BLaER1 treated with 17β-estradiol and CSF1 and Interleukin-3, amounts not matched to agents 10 nM and 100 nM (cell line): Measurements from ENCODE around the gene PDE4DIP.
"Not testable (repeated sequence)": the region's sequence is repeated elsewhere in the genome, so short reads cannot be mapped to it uniquely, and the experiment has no call there.

Source experiments
- H3K27ac ChIP-seq, 11 experiments: shearing (Covaris generic); formaldehyde crosslinking; 2 replicates each; pipeline ENCODE4 v1.8.1; 2022
- H3K27me3 ChIP-seq, 11 experiments: shearing (Covaris generic); formaldehyde crosslinking; 2 replicates each; pipeline ENCODE4 v1.8.1; 2022
- H3K36me3 ChIP-seq, 11 experiments: shearing (Covaris generic); formaldehyde crosslinking; 2 replicates each; pipeline ENCODE4 v1.8.1; 2022
- H3K4me1 ChIP-seq, 10 experiments: shearing (Covaris generic); formaldehyde crosslinking; 2 replicates each; pipeline ENCODE4 v1.8.1; 2022
- H3K4me2 ChIP-seq, 11 experiments: shearing (Covaris generic); formaldehyde crosslinking; 2 replicates each; pipeline ENCODE4 v1.8.1; 2022
- H3K4me3 ChIP-seq, 10 experiments: shearing (Covaris generic); formaldehyde crosslinking; 2 replicates each; pipeline ENCODE4 v1.8.1; 2022
- H3K9ac ChIP-seq, 11 experiments: shearing (Covaris generic); formaldehyde crosslinking; 2 replicates each; pipeline ENCODE4 v1.8.1; 2022
- H3K9me3 ChIP-seq, 11 experiments: shearing (Covaris generic); formaldehyde crosslinking; replicated peaks in 1 of 11; 2 replicates each; pipeline ENCODE4 v1.8.1; 2022
- H4K20me1 ChIP-seq, 11 experiments: shearing (Covaris generic); formaldehyde crosslinking; 2 replicates each; pipeline ENCODE4 v1.8.1; 2022

Gene PDE4DIP

DNA sequence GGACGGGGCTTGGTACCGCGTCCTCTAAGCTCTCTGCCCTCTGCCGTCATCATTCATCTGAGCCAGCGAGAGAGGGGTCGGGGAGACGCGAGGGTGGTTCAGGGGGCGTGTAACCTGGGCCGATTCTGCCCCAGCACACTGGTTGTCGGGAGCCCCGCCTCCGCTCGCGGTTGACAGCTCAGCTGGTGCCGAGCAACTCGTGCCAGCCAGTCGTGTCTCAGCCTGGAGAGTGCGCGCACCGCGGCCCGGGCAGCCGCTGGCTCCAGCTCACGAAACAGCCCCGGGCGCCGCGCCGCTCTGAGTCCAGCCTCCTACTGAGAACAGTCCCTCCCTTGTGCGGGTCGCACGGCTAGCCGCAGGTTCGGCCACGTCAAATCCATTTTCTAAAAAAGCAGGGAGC, at the start of gene PDE4DIP:
TSS of gene PDE4DIP (plus strand) at position 209 of the 400 bp plus-strand sequence. CDS start 347 bp downstream, outside the sequence.
- H3K36me3 ChIP-seq, H3K27me3 ChIP-seq, H3K4me1 ChIP-seq, H4K20me1 ChIP-seq, H3K9ac ChIP-seq, H3K4me2 ChIP-seq, H3K4me3 ChIP-seq, H3K27ac ChIP-seq, H3K9me3 ChIP-seq: not testable (repeated sequence)

DNA sequence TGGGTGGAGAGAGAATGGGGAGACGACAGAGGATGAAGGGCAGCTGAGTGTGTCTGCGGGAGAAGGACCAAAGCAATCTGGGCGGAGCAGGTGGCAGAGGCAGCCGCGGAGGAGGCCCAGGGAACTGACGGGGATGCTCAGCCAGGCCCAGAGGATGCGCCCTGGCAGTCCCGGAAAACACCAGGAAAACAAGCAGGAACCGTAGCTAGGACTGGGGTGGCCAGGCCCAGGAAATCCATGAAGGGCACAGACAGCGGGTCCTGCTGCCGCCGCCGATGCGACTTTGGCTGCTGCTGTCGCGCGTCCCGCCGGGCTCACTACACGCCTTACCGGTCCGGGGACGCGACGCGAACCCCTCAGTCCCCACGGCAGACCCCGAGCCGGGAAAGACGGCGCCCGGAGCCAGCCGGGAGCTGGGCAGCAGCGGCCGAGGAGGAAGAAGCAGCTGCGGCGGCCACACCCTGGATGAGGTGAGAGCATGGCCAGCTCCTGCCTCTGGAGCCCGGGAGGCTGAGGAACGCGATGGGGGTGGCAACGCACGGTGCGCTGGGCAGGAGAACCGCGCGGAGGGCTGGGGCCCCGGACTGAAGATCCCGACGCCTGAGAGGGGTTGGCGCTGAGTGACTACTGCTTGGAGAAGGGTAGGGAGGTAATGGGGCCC, 35.8 kb upstream of the PDE4DIP start:
- not testable (repeated sequence) for H3K4me1 ChIP-seq, H3K9ac ChIP-seq, H3K27ac ChIP-seq, H3K4me3 ChIP-seq, H3K9me3 ChIP-seq, H3K27me3 ChIP-seq, H3K36me3 ChIP-seq, H4K20me1 ChIP-seq, H3K4me2 ChIP-seq

DNA sequence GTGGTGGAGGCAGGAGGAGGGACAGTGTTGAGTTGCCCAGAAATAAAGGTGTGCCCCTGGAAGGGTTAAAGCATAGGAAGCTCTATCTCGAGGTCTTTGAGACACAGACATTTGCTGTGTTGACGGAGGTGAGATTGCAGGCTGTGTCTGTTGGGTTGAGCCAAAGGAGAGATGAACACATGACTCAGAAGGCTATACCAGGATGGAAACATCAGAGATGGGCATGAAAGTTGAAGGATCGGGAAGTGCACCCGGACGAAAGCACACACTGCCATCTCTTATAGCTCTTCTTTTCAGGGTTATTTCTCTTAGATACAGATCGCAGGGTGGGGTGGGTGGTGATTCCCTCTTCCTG, 35.3 kb upstream of the PDE4DIP start:
- H3K9ac ChIP-seq, H3K36me3 ChIP-seq, H3K27me3 ChIP-seq, H4K20me1 ChIP-seq, H3K4me1 ChIP-seq, H3K9me3 ChIP-seq, H3K4me3 ChIP-seq, H3K27ac ChIP-seq, H3K4me2 ChIP-seq: not testable (repeated sequence)

DNA sequence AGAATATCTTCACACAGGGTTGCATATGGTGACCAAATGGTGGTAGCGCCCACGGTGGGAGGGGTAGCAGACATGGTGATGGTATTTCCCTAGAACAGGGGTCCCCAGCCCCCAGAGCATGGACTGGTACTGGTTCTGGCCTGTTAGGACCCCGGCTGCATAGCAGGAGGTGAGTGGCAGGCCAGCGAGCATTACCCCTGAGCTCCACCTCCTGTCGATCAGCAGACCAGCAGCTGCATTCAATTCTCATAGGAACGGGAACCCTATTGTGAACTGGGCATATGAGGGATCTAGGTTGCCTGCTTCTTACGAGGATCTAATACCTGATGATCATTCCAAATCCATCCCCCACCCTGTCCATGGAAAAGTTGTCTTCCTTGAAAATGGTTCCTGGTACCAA, 22.0 kb upstream of the PDE4DIP start:
- not testable (repeated sequence) for H3K27ac ChIP-seq, H3K9ac ChIP-seq, H4K20me1 ChIP-seq

DNA sequence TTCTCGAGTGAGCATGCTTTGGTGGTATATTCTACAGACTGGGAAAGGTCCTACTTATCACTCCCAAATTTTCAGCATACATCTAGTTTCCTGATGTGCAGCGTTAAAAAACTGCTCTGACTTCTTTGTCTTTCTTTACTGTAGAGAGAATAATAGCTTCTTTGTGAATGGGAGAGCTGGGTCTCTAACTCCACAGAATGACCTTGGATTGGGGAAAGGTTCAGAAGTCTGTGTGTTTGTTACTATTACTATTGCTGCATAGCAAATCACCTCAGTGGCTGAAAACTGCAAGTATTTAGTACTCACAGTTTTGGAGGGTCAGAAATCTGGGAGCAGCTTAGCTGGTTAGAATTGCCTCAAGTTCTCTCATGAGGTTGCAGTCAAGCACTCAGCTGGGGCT, 20.4 kb upstream of the PDE4DIP start:
- H3K9me3 ChIP-seq, H3K4me3 ChIP-seq, H3K4me2 ChIP-seq: not testable (repeated sequence)

More for the DNA sequence above, 22.0 kb upstream of the PDE4DIP start:
- not testable (repeated sequence) for H3K4me3 ChIP-seq, H3K9me3 ChIP-seq, H3K4me1 ChIP-seq, H3K36me3 ChIP-seq, H3K27me3 ChIP-seq, H3K4me2 ChIP-seq

DNA sequence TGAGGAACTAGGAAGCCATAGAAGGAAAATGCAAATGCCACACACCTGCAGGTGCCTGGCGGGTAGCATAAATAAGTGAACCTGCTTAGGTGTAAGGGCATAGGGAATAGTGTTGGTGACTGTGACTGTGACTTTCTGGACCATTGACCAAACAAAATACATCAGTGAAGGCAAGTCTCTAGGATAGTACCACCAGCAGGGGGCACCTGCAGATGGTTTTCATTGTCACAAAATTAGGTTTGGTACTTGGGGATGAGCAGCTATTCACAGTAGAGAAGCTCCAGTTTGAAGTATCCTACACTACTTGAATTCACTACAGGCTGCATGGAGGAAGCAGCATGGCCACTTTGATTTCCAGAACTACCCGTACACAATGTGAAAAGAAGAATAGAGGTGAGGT, 19.2 kb upstream of the PDE4DIP start:
- not testable (repeated sequence) for H3K36me3 ChIP-seq, H3K9me3 ChIP-seq, H3K9ac ChIP-seq, H3K27ac ChIP-seq, H3K4me2 ChIP-seq, H3K27me3 ChIP-seq, H3K4me3 ChIP-seq, H4K20me1 ChIP-seq, H3K4me1 ChIP-seq

More for the DNA sequence above, 20.4 kb upstream of the PDE4DIP start:
- H3K36me3 ChIP-seq, H3K27ac ChIP-seq, H4K20me1 ChIP-seq, H3K27me3 ChIP-seq, H3K9ac ChIP-seq, H3K4me1 ChIP-seq: not testable (repeated sequence)

DNA sequence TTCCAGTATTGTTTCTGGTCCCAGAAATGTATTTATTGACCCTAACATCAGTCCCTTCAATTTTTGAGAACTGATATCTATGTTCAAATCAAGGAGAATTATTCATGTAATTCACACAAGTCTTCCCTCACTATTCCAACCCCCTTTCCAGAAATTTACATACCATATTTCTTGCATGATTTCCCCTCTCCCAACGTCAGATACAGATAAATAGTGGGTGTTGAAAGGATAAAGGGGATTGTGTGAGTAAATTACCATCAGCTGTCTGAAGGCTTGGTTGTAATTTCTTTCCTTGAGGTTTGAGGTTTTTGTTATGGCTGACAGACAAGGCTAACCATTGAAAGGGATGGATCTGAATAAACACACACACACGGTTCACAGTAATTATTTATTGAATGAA, 15.7 kb upstream of the PDE4DIP start:
- H4K20me1 ChIP-seq, H3K36me3 ChIP-seq, H3K9ac ChIP-seq, H3K9me3 ChIP-seq, H3K27ac ChIP-seq, H3K27me3 ChIP-seq, H3K4me1 ChIP-seq, H3K4me3 ChIP-seq, H3K4me2 ChIP-seq: not testable (repeated sequence)

DNA sequence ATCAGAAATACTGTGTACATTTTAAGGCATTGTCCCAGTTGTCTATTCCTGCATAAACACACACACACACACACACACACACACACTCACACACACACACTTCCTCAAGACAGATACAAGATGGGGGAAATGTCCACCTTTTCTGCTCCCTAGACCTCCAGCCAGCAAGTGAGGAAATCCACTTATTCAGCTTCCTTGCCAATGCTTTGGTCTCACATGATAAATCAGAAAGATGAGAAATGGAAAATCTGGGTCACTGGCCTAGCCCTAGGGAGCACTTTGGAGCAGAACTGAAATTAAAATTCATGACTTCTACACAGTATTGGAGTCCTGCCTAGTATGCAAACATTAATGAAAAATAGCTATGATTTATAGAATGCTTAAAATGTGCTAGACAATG, 15.3 kb upstream of the PDE4DIP start:
- not testable (repeated sequence) for H3K36me3 ChIP-seq, H3K27me3 ChIP-seq, H3K27ac ChIP-seq, H3K4me3 ChIP-seq, H3K9me3 ChIP-seq, H3K9ac ChIP-seq, H4K20me1 ChIP-seq, H3K4me2 ChIP-seq, H3K4me1 ChIP-seq

DNA sequence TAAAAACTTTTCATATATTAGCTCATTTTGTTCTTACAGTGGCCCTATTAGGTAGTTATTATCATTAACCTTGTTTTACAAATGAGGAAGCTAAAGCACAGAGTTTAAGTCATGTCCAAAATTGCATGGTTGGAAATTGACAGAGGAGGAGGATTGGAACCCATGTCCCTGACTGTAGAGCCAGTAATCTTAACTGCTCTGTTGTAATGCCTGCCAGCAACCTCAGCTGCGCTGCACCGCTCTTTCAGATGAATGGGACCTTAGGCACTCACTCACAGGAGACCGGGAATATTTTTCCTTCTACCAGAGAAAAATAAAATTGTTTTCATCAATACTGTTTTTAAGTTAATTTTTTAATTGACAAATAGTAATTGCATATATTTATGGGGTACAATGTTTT, 14.9 kb upstream of the PDE4DIP start:
- not testable (repeated sequence) for H4K20me1 ChIP-seq, H3K36me3 ChIP-seq, H3K4me1 ChIP-seq, H3K4me2 ChIP-seq, H3K27ac ChIP-seq, H3K9me3 ChIP-seq, H3K4me3 ChIP-seq, H3K27me3 ChIP-seq, H3K9ac ChIP-seq

DNA sequence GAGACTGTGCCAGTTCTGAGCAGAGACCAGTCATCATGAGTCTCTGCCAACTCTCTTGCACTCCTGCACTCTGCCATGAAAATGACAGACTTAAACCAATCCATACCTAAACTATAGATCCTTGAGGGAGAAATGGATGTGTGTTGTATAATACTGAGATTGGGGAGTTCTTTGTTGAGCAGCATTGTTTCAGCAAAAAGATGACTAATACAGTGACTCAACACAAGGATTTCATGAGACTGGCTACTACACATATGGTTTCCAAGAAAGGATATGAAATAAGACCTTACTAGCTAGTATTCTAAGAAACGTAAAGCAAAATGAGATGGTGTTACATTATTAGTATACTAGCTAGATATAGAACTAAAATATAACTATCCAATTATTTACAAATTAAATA, 3.0 kb upstream of the PDE4DIP start:
- H3K9me3 ChIP-seq, H3K4me1 ChIP-seq, H3K4me2 ChIP-seq, H3K27ac ChIP-seq, H3K36me3 ChIP-seq, H3K4me3 ChIP-seq, H3K9ac ChIP-seq, H4K20me1 ChIP-seq, H3K27me3 ChIP-seq: not testable (repeated sequence)

DNA sequence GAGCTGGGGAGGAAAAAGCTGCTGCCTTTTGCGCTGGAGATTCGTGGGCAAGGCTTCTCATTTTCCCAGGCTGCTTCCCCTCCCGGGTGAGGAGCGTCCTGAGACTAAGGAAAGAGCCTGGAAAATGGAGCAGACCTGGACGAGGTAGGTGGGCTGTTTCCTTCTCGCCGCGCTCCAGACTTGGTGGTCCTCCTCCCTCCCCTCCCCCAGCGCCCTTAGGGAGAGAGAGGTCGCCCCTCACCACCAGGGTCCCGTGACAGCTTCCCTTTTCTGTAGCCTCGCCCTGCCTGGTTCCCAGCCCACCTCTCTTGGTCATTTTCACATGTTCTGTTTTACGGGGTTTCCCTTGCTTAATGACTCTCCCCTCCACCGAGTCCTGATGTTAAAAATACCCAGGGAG, 423 bp downstream of the PDE4DIP start:
- not testable (repeated sequence) for H3K4me1 ChIP-seq, H3K9me3 ChIP-seq, H3K27me3 ChIP-seq, H3K36me3 ChIP-seq, H3K27ac ChIP-seq, H3K9ac ChIP-seq, H3K4me2 ChIP-seq, H4K20me1 ChIP-seq, H3K4me3 ChIP-seq

DNA sequence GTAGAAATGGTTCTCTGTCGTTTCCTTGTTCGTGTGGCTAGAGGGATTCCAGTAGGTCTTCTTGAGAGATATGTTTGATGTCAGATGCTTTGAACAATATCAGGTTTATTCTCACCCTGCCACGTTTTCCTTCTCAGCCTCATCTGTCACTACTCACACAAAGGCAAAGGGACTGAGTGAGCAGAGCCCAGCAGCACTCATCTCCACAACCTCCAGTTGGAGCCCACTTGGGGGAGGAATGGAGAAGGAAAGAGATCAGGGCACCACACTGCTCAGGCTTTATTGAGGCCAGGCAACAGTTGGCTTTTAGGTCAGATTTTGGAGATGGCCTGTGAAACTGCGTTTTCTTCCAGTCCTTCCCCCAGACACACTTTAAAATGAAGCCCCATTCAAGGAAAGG, 840 bp downstream of the PDE4DIP start:
- H3K9ac ChIP-seq, H4K20me1 ChIP-seq, H3K4me2 ChIP-seq, H3K36me3 ChIP-seq, H3K4me3 ChIP-seq, H3K27ac ChIP-seq, H3K9me3 ChIP-seq, H3K27me3 ChIP-seq, H3K4me1 ChIP-seq: not testable (repeated sequence)

DNA sequence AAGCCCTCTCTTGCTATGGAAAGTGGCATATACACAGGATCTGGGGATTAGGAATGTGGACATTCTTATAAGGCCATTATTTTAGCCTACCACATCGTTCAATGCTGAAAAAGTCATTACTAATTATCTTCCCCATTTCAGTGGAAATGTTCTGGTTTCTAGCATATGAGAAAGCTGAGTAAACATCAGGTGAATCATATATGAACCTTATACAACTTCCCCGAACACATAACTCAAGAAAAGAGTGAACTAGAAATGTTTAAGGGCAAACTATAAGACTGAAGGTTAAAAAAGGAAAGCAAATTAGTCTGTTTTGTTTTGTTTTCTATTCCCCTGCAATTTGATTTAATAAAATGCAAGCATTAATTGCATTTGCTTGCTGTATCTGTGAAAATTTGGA, 6.1 kb downstream of the PDE4DIP start:
- not testable (repeated sequence) for H4K20me1 ChIP-seq, H3K36me3 ChIP-seq, H3K4me3 ChIP-seq, H3K9me3 ChIP-seq, H3K4me1 ChIP-seq, H3K4me2 ChIP-seq, H3K9ac ChIP-seq, H3K27ac ChIP-seq, H3K27me3 ChIP-seq

DNA sequence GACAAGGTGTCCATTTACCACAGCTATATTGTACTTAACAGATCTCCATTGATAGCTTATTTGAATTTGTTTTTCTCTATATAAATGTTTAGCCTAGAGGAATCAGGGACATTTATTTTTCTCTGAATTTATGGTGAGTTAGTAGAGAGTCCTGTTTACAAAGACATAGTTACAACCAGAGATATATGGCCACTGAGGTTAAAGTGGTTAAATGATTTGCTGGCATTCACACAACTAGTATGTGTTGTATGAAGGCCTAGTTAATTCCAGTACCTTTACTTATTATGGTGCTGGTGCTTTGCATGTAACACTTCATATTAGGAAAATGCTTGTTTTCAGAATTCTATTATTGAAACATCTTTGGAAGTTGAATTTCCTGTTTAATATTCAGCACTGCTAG, 6.6 kb downstream of the PDE4DIP start:
- not testable (repeated sequence) for H3K27ac ChIP-seq, H3K9me3 ChIP-seq, H3K36me3 ChIP-seq, H3K27me3 ChIP-seq, H3K4me2 ChIP-seq, H4K20me1 ChIP-seq, H3K4me3 ChIP-seq, H3K4me1 ChIP-seq, H3K9ac ChIP-seq

DNA sequence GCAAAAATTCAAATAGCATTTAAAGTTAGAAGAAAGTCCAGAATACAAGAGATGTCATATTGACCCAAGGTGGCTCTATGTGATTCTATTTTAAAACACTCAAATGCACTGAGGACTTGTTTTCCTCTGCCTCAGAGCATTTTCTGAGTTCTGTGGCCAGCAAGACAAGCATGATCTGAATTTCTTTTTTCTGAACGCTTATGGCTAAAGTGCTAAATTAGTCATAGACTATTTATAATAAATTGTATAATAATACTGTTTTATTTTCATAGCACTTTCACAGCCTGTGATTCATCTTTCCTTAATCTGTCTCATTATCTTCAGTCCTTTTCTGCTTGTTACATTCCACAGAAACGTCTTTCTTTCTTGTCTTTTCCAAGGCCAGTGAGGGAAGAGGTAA, 7.5 kb downstream of the PDE4DIP start:
- H3K27me3 ChIP-seq, H4K20me1 ChIP-seq, H3K27ac ChIP-seq, H3K4me2 ChIP-seq, H3K9me3 ChIP-seq, H3K4me3 ChIP-seq, H3K4me1 ChIP-seq, H3K36me3 ChIP-seq, H3K9ac ChIP-seq: not testable (repeated sequence)
